ENCODE results near the gene YAE1.
A peak's percentile ranks its signal among the peaks of the same experiment; 100 is the strongest.

YAE1 gene

DNA sequence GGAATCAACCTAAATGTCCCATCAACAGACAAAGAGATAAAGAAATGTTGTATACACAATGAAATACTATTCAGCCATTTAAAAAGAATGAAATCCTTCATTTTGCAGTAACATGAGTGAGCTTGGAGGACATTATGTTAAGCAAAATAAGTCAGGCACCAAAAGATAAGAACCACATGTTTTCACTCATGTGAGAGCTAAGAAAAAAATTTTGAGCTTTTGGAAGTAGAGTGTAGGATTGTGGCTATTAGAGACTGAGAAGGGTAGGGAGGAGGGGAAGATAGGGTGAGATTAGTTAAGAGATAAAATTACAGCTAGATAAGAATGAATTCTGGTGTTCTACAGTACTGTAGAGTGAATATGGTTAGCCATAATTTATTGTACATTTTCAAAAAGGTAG, 8.3 kb upstream of the YAE1 start:
- DNase-seq: no peak

DNA sequence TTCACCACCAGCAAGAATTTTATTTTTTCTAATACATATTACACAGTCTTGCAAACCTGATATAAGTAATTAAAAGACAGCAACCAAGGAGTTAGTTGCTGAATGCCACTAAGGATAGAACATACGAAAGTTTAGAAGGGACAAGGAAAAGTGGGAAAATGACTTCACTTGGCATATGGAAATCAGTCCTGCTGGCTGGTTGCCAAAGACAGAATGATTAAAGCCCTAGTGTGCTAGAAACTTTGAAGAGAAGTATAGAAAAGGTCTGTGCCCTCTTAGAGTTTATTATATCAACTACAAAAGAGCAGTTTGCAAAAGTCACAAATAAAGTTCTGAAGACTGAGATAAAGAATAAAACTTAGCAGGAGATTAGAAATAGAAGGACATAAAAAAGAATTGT, 5.8 kb upstream of the YAE1 start:
- no peak for DNase-seq

DNA sequence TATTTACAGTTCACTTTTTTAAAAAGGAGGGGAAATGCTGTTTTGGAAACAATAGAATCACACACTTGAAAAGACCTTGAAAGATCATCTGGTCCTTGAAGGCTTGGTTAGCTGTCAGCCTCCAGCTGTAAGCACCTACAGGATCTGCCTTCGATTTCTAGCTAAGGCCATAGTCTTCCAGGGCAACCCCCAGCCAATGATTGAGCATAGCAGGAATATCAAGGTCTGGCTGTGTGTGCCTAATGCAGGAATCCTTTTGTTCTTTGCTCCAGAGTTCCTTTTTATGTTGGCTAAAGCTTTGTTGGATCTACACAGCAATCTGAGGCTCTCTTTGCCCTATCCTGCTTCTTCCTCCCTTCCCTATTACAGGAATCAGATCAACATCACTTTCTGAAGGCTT, 5.2 kb upstream of the YAE1 start:
- DNase-seq: no peak

DNA sequence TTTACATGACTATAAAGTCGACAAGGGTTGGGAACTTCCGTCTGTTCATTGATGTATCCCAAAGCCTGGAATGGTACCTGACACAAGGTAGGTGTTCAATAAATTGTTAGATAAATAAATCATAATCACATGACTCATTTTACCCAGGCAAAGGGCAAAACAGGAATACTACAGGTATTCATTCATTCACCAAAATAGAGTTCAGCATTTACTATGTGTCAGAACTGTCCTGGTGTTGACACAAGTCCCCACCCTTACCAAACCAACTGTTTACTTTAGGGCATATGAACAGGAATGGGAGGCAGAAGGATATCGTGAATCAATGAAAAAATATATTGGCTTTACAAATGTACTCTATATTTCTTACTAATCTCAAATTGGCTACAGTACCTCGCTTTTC, 666 bp upstream of the YAE1 start:
- no peak for DNase-seq

DNA sequence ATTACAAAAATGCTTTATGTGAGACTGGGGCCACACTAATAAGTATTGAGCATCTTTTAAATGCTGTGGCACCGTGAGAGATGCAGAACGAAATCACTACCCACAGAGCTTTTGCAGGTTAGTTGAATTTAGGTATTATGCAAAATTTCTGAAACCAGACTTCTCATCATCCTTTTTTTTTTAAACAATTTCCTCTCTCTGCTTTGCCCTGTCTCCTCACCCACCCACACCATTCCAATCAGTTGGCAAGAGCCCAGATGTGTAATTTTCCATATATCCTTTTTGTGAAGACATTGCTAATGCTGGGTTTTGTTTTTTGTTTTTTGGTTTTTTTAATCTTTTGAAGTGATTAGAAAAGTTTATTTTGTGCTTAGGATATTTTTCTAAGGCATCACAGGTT, 1.1 kb downstream of the YAE1 start:
- DNase-seq: no peak

DNA sequence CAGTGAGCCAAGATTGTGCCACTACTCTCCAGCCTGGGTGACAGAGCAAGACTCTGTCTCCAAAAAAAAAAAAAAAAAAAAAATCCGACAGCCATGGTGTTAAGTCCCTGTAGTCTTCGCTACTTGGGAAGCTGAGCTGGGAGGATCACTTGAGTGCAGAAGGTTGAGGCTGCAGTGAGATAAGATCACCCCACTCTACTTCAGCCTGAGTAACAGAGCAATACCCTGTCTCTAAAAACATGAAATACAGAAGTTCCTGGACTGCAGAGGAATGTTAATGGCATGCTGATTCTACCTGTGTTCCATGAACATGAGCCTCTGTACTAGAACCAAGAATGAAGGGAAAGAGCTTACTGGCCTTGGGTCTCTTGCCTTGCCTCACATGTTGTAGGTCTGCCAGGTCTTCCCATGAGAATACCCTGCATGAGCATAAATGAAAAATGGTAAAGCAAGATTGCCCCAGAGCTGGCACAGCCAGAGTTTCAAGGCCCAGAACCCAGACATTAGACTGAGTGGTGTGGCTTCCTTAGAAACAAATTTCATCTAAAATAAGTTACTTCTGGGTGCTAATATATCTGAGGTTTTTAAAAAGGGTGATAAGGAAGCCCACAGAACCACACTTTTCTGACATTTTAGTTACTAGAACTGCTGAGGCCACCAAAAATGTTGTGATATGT, 8.6 kb downstream of the YAE1 start:
- no peak for DNase-seq

DNA sequence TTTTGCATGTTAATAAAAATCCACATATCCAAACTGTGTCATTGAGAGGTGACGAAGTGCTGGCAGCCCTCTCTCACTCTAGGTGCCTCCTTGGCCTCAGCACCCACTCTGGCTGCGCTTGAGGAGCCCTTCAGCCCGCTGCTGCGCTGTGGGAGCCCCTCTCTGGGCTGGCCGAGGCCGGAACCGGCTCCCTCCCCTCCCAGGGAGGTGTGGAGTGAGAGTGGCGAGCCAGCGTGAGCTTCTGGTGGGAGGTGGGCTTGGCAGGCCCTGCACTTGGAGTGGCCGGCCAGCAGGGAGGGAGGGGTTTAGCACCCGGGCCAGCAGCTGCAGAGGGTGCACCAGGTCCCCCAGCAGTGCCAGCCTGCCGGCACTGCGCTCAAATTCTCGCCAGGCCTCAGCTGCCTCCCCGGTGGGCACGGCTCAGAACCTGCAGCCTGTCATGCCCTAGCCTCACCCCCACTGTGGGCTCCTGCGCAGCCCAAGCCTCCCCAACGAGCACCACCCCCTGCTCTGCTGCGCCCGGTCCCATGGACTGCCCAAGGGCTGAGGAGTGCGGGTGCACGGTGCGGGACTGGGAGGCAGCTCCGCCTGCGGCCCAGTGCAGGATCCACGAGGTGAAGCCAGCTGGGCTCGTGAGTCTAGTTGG, 11.1 kb downstream of the YAE1 start:
- no peak for DNase-seq

DNA sequence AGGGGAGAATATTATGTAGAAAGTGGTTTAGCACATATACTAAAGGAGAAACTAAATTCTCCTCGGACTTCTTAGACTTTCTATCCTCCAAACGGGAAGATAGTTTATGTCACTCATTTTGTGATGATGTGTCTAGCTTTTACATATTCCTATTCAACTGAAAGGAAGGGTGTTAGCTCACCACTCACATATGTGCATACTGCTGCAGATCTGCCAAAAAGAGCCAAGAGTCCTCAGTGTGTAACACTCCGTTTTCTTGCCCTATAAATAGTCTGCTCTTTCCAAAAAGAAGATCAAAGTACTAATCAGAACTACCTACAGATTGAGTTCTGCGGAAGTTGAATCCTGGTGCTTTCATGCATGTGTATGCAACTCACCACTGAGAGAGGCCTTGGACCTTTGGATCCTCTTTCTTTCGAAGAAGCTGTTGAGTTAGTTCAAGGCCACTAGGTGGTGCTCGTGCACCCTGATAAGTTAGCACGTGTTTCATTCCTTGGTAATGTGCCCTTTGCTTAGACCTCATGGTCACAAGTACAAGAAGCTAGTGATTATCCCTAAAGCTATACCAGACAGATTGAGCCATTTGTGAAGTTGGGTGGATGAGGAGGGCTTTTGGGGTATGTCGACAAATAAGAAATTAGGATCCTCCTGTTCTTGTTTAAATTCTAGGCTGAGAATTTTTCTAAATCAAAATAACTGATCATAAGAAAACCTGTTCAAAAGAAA, 14.1 kb downstream of the YAE1 start:
- DNase-seq: peak; percentile 17 to 63 (median 36)

DNA sequence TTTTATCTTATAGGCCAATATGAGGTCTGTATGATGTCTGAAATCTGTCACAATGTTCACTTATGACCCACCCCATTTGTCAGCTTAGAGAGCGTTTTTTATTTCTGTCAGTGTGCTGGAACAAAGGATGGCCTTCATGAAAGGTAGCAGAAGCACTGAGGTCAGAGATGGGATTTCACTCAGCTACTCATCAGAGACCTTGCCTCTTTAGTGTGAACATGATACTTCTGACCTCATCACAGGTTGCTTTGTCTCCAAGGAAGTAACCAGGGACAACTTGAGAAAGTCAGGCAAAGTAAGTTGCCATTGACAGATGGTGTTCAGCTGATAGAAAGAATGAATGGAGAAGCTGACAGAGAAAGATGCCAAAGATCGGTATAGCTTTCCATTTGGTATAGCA, 16.3 kb downstream of the YAE1 start:
- no peak for DNase-seq

DNA sequence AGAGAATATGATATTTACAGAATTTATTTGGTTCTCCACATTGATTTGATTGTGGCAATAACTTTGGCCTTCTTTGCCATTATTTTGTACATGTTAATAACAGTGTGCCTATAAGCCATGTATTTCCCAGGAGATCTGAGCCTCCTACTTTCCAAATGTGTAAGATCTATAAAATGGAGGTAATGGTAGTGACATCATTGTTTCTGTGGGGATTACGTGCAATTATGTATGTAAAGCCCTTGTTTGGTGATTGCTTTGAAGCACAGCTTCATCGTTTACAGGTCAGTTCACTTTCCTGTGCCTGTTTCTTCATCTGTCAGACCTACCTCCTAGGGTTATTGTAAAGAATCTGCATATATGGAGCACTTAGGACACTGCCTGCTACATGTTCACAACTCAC, 17.3 kb downstream of the YAE1 start:
- no peak for DNase-seq

DNA sequence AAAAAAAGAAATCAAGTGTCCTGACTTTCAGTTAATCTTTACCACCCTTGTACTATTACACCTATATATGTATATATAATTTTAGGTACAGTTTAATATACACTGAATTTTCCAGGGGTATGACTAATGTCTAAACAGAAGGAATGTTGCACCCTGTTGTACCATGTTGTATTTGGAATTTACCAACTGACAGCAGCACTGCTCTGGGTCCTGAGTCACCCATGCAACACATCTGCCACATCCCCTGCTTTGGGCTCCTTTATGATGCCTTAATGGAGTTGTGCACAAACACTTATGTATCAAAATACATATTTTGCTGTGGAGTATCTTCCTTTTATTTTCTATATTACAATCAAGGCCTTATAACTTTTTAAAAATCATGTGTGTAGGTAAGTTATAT, 21.2 kb downstream of the YAE1 start:
- no peak for DNase-seq

DNA sequence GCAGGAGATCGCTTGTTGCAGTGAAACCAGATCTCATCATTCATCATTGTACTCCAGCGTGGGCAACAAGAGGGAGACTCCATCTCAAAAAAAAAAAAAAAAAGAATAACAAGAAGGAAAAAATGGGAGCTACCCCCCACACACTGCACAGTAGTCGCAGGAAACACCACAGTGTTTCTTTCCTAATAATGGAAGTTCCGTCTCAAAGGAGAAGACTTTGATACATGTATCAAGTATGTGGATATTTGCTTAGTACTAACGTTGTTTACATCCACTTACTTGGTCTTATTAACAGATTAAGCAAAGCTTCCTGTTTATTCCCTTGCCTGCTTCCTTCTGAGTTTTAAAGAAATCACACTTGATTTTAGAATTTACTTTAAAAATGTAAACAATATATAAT, 22.2 kb downstream of the YAE1 start:
- no peak for DNase-seq

DNA sequence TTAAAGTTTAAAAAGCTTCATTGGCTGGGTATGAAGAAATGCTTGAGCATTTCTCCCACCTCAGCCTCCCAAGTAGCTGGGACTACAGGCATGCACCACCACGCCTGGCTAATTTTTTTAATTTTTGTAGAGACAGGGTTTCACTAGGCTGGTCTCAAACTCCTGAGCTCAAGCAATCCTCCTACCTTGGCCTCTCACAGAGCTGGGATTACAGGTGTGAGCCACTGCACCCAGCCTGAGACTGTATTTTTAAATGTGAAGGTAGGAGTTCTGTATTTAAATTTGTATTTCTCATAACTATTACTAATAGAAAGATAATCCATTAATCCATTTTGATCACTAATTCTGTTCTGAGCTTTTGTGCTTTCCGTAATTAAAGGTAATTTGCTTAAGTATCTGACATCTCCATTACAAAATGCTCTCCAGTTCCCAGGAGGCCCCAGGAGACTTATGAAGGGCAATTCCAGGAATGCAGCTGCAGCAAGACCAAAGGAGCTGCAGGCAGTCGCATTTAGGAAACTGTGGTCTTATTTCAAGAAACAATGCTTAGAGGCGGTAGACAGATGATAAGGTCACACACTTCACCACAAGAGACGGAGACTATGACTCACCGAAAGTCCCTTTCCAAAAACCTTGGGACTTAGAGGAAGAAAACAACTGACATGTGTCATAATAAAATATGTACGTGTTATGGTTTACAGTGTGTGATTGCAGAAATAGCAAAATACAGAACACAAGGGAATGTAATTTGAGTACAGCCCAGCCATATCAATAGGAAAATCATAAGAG, 23.3 kb downstream of the YAE1 start:
- DNase-seq: peak in 1 of 4 experiments; percentile 24

DNA sequence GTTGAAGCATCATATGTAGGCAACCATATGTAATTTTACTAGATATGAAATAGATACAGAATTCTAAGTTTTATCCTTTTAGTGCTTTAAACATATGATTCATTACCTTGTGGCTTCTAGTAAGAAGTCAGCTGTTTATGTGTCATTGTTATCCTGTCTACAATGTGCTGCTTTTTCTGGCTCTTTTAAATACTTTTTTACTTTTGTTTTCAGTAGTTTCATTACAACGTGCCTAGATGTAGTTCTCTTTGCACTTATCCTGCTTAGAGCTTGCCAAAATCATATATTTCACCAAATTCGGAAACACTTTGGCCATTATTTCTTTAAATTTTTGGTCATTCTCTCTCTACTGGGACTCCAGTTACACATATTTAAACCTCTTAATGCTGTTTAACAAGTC, 26.4 kb downstream of the YAE1 start:
- DNase-seq: no peak

DNA sequence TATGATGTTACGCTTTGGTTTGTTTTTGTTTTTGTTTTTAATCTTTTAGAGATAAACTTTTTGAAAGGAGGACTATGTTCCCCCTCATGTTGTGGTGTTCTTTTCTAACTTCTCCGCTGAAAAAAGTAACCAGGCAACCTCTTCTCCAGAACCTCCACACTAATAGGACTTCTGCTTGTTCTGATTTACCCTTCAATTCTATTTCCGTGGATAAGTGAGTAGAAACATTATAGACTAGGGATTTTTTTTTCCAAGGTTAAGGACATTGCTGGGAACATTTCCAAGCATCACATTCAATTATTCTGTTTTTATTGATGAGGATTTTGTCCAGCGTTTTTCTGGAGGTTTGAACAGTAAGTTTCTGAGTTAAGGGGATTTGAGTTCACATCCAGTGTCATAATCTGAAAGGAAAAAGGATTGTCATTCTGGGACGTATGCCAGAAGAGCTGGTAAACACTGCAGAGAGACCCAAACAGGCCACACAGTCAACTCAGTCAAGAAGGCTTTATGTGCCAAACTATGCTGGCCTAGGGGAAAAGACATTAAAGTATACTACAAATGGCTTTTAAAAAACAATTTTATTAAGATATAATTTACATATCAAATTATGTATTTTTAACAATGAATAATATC, 28.9 kb downstream of the YAE1 start:
- no peak for DNase-seq

DNA sequence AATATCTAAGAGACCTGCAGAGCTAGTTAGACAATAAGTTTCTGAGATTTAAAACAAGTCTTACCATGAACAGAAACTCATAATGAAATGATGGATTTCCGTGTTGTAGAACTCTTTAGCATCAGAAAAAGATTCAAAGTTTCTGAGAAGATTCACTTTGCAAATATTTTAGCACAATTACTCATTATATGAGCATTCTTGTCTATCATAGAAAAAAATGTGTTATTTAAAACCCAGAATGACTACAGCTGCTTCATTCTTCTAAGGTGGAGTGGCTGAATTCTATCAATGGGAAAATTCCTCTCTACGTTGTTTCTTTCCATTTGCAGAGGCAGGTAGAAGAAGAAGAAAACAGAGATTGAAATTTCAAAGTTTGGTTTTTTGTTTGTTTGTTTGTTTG, 36.1 kb downstream of the YAE1 start:
- no peak for DNase-seq

DNA sequence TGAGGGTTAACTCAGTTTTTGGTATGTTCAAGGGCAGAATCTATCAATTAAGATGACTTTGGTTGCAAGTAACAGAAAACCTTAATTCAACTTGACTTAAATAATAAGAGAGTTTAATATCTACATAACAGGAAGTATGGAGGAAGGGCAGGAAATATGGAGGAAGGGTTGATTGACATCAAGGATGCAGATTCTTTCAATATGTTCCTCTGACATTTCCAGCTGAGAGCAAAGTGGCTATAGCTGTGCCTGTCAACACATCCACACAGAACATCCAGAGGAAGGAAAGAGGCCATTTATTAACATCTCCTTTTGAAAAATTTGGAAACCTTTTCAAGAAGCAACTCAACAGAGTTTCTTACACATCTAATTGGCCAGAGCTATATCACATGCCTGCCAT, 37.7 kb downstream of the YAE1 start:
- DNase-seq: no peak

DNA sequence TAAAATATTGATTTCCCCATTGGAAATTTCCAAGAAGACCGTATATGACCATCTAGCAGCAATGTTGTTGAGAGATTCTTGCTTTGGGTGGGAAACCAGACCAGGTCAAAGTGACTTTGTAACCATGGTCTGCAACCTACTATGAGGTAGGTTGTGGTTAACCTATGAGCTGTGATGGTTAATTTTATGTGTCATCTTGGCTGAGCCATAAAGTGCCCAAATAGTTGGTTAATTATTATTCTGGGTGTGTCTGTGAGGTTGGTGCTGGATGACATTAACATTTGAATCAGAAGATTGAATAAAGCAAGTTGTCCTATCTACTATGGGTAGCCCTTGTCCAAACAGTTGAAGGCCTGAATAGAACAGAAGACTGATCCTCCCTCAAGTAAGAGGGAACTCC, 38.9 kb downstream of the YAE1 start:
- DNase-seq: no peak

DNA sequence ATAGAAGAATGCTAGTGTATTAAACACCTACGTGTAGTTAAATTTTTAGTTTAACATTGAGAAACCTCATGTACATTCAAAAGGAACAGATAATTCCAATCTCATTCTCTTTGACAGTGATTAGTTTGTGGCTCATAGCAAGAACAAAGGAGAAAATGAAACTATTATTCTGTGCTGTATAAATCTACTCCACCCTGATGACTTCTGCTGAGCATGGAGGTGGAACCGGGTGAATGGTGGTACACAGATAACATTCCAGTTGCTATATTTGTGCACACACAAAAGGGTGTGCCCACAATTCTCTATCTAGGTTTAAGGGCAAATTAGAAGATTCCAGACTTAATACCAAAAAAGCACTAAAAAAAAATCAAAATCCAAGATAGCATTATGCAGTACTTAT, 40.1 kb downstream of the YAE1 start:
- DNase-seq: no peak

DNA sequence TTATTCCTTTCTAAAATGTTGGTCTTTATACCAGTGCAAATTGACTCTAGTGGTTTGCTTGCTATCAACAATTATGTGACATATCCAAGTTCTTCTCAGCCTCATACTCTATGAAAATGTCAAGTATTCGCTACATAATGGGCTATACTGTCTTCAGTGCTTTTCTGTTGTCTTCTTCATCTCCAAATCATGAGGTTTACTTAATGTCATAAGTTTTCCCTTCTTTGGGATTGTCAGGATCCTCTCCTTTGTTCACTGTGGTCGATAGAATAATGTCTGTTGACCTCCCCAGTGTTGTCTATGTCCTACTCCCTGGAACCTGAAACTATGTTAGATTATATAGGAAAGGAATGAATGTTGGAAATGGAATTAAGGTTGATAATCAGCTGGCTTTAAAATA, 40.7 kb downstream of the YAE1 start:
- no peak for DNase-seq

DNA sequence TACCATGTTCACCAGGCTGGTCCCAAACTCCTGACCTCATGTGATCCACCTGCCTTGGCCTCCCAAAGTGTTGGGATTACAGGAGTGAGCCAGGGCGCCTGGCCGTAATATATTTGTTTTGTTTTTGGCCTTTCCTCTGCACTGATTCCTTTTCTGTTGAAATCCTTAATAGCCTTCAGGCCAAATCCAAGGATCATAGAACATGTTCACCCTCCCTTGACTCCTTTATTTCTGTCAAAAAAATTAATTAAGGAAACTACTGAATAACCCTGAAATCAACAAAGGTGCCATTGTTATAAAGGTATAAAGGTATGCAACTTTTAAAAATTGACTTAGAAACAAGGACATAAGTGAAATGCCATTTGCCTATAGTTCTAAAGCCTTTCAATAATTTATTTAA, 41.7 kb downstream of the YAE1 start:
- DNase-seq: no peak

DNA sequence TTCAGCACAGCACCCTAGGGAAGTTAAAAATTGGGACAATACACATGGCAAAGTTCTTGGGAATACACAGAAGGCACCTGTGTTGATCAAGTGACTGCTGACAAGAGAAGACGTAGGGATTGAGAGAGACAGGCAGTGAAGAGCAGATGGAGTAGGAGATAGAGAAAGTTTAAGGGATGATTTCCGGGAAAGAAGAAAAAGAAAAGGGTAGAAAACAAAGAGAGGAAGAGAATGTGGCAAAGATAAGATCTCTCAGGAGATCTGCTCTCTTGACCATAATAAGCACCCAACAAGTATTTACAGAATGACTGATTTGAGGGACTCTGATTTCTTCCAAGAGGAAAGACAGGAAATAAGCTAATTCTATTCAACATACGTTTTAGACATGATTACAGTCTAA, 42.1 kb downstream of the YAE1 start:
- DNase-seq: no peak

All from activated naive CD4-positive, alpha-beta T cell (primary cell).